Measurements from ENCODE around the gene MYH10.

DNA sequence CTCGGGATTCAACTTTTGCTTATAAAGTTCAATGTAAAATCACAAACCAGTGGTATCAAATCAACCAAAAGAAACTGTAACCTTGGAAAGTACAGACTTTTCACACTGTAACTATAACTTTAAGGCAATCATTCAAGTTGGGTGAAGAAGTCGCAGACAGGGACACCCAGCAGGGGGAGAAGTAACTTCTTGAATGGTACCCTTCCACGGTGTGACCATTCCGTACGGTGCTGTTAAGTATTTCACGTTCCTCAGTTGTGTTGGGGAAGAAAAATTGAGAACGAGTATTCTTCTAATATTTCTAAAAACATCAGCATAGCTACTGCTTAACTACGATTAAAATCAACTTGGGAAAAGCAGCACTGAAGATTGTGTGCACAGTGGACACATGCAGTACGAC lies 55.8 kb downstream of the MYH10 start:
- TF ChIP-seq, protein P1, sequence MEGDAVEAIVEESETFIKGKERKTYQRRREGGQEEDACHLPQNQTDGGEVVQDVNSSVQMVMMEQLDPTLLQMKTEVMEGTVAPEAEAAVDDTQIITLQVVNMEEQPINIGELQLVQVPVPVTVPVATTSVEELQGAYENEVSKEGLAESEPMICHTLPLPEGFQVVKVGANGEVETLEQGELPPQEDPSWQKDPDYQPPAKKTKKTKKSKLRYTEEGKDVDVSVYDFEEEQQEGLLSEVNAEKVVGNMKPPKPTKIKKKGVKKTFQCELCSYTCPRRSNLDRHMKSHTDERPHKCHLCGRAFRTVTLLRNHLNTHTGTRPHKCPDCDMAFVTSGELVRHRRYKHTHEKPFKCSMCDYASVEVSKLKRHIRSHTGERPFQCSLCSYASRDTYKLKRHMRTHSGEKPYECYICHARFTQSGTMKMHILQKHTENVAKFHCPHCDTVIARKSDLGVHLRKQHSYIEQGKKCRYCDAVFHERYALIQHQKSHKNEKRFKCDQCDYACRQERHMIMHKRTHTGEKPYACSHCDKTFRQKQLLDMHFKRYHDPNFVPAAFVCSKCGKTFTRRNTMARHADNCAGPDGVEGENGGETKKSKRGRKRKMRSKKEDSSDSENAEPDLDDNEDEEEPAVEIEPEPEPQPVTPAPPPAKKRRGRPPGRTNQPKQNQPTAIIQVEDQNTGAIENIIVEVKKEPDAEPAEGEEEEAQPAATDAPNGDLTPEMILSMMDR (IDR thresholded peaks at IDR 0.05; ENCODE audit: low read depth, low read length, poor library complexity, severe bottlenecking): no peak
- no peak for TF ChIP-seq EZH2phosphoT487 (IDR thresholded peaks at IDR 0.05; ENCODE audit: borderline replicate concordance, low read length)
